GM19395 (cell line): ENCODE results near the gene PCDH9.

Experiments used
- ATAC-seq: cut with Tn5 transposase; IDR thresholded peaks from one replicate; pipeline ENCODE4 v1.9.1; 2021; ENCODE audit warnings: mild to moderate bottlenecking, moderate library complexity; ENCODE audit not compliant: unreplicated experiment

PCDH9 gene

DNA sequence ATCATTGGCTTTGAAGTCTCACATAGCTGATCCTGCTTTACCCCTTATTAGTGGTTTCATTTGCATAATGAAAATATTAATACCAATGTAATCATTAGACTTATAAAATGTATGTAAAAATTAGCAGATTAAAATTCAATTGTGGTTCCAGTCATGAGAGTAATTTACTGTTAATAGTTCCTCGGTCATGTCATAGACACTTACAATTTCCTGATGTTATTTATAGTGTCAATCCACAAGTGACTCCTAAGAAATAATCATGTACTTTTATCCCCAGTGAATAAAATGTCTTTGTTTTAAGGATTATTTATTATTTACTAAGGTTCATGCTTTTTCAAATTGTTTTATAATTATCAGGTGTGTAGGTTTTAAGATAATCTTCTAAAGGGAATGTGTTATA is 138.5 kb downstream of the PCDH9 start:
- no peak for ATAC-seq

- ATAC-seq: no peak
These were observed 139.3 kb downstream of the PCDH9 start for GRCh38 chr13:67090856-67091255.

GRCh38 chr13:67087527-67087926 is 142.6 kb downstream of the PCDH9 start:
- no peak for ATAC-seq

DNA sequence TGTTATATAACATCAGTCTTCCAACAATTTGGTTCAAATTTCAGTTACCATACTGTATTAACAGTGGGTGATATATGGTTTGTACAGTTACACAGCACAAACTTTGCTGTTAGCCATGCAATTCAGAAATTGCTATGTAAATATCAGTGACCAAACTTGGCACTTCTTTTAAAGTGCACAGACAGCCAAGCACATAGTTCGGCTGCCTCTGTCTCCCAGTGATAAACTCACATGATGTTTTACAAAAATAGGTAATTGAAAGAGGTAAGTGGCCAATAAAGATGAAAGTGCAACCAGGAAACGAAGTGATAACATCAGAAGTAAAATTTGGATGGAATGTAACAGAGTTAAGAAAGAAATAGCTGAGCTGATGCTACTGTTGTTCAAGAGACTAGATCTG is 143.9 kb downstream of the PCDH9 start:
- no peak for ATAC-seq

GRCh38 chr13:67084066-67084465 is 146.1 kb downstream of the PCDH9 start:
- no peak for ATAC-seq

DNA sequence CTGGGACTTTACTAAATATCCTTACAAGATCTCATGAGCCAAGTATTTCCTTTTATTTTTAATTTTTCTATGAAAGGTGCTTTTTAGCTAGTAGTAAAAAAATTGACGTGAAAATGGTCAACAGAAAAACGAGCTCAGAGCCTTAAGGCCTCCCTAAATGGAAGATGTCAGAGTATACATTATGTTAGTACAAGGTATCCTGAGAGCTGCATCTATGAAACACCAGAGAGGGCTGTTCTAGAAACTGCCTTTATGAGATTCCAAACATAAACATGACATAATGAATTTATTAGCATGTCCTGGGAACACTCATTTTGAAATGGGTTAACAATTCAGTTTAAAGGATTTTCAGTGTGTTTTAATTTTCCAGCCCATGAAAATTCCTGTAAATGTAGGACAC is 146.6 kb downstream of the PCDH9 start:
- ATAC-seq: no peak

- no peak for ATAC-seq
These were observed 149.8 kb downstream of the PCDH9 start for GRCh38 chr13:67080351-67080750.

DNA sequence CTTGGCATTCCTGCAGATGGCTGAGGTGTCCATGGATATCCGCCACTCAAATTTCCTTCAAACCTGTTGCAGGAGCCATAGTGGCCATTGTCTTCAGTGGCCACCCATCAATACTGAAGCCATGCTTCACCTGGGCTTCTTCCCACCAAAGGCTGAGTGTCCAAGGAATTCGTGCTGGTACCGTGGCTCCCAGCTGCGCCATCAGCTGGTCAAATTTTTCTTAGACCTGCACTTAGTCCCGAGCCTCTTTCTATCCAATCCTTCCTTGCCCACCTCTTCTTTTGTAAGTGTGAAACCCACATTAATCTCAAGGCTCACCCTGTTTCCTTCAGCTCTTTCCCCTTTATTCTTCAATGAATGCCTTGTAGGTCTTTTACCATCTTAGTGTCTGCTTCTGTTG is 152.1 kb downstream of the PCDH9 start:
- no peak for ATAC-seq

DNA sequence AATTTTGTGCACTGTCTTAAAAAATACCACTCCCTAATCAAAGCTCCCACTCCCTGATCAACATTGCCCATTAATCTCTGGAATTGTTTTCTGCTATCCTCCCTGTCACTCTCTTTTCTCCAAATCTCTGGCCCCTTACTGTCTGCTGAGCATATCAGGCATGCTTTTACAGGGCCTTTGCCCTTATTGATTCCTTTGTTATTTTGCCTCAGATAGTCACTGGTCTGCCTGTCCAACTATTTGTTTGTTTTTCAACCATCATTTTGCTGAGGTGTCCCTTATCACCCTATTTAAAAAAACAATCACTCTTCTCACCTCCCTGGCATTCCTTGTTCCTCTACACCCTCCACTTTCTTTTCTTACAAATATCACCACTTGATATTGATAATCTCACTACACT is 153.0 kb downstream of the PCDH9 start:
- no peak for ATAC-seq

- ATAC-seq: no peak
These were observed 153.8 kb downstream of the PCDH9 start for GRCh38 chr13:67076378-67076777.

- no peak for ATAC-seq
These were observed 154.9 kb downstream of the PCDH9 start for GRCh38 chr13:67075239-67075638.

- ATAC-seq: no peak
These were observed 158.1 kb downstream of the PCDH9 start for GRCh38 chr13:67071918-67072598.

- no peak for ATAC-seq
These were observed 159.8 kb downstream of the PCDH9 start for GRCh38 chr13:67070306-67070705.

DNA sequence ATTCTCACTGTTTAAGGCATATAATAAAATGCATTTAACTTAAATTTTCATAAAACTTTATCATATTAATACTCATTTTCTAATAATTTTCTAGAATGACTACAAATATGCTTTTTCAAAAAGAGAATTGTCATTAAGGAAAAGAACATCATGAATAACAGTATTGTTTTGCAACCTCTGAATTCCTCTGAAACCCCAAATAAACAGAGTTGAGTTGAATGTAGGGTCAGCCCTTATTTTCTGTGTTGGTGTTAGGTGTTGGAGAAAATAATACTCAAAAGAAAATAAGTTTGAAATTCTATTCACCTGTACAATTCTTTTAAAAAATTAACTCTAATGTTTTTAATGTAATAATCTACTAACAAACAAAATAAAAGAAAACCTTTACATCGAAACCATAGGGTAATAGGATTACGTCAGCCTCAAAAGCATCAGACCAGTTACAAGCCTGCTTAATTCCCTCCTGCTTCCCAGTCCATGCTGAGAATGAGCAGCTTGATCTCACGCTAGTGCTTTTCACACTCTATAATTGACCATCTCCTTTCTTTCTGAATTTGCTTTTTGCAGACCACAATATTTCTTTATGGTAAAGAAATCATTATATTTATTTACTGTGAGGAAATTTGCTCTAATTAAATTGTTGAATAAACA is 160.9 kb downstream of the PCDH9 start:
- no peak for ATAC-seq

GRCh38 chr13:67064920-67065319 is 165.2 kb downstream of the PCDH9 start:
- no peak for ATAC-seq

GRCh38 chr13:67063036-67063435 is 167.1 kb downstream of the PCDH9 start:
- ATAC-seq: no peak

GRCh38 chr13:67062160-67062559 is 168.0 kb downstream of the PCDH9 start:
- no peak for ATAC-seq

GRCh38 chr13:67061750-67062149 is 168.4 kb downstream of the PCDH9 start:
- ATAC-seq: no peak

- ATAC-seq: no peak
These were observed 177.3 kb downstream of the PCDH9 start for GRCh38 chr13:67052550-67053490.

DNA sequence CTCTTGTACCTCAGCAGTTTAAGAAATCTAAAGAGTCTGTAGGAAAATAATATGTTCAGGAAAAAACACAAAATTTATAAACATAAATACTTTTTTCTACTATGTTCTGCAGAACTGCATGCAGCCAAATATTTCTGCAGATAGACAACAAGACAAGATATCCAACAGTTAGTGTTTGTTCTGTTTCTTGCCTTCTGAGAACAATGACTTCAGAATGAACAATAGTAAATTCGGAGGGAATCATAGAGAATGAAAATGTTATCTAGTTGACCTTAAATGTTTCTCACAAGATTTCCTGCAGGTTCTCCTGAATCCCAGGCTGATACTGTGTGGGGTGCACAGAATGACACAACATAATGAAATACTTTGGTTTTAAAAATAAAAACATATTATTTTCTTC is 180.4 kb downstream of the PCDH9 start:
- no peak for ATAC-seq

GRCh38 chr13:67048821-67049150 is 181.3 kb downstream of the PCDH9 start:
- ATAC-seq: no peak
